K562 (cell line): ENCODE measurements around the gene ECHDC1. TPM values are rescaled to one million over a fixed set of nuclear protein-coding genes. Genes with fewer than 3 reads are reported as not detected.

ENCODE experiments used
- BCL6 ChIP-seq: fragments of 250-450 bp; sonication (Bioruptor Pico); IDR thresholded peaks from 2 replicates; pipeline ENCODE4 v1.4.0; 2020
- BRD9 ChIP-seq: fragments of 450-650 bp; IDR thresholded peaks from 2 replicates; pipeline ENCODE4 v1.6.1; 2018; ENCODE audit warnings: low read depth; ENCODE audit not compliant: partially characterized antibody
- CEBPG ChIP-seq, 3 experiments: fragments of 200-800 bp in 1 of 3; sonication (Bioruptor generic) in 1 of 3; sonication (generic) in 1 of 3; formaldehyde crosslinking in 1 of 3; IDR thresholded peaks in 2 of 3; conservative IDR thresholded peaks in 1 of 3; 2 replicates each; pipeline versions ENCODE4 v1.6.1 to v1.8.0; 2016 to 2022; ENCODE audit warnings: missing compliant biosample characterization in 2 of 3, missing genetic modification characterization in 2 of 3, mild to moderate bottlenecking in 1 of 3, missing genetic modification reagents in 1 of 3
- CREM ChIP-seq: IDR thresholded peaks from 2 replicates; pipeline ENCODE4 v1.6.1; 2014; ENCODE audit warnings: antibody characterized with exemption, low read depth
- ETS1 ChIP-seq: conservative IDR thresholded peaks from 2 replicates; pipeline ENCODE4 v1.6.1; 2011; ENCODE audit warnings: low read depth, mild to moderate bottlenecking, low read length; ENCODE audit not compliant: control insufficient read depth
- GABPA ChIP-seq: fragments of 200-800 bp; sonication (Bioruptor generic); conservative IDR thresholded peaks from 2 replicates; pipeline ENCODE4 v1.6.1; 2016; ENCODE audit warnings: low read depth, missing genetic modification characterization, missing compliant biosample characterization
- GMEB1 ChIP-seq: fragments of 250-450 bp; sonication (Bioruptor Pico); IDR thresholded peaks from 2 replicates; pipeline ENCODE4 v1.4.0; 2020; ENCODE audit warnings: mild to moderate bottlenecking
- HIVEP1 ChIP-seq: fragments of 250-450 bp; sonication (Bioruptor Pico); IDR thresholded peaks from 2 replicates; pipeline ENCODE4 v1.4.0; 2020; ENCODE audit warnings: mild to moderate bottlenecking
- HMG20B ChIP-seq: fragments of 250-450 bp; sonication (Bioruptor Pico); IDR thresholded peaks from 2 replicates; pipeline ENCODE4 v1.5.0; 2021; ENCODE audit warnings: mild to moderate bottlenecking
- ID3 ChIP-seq, 2 experiments: fragments of 250-450 bp in 1 of 2; fragments of 450-650 bp in 1 of 2; sonication (Bioruptor Pico) in 1 of 2; IDR thresholded peaks; 2 replicates each; pipeline versions ENCODE4 v1.6.1 to v1.8.0; 2016 to 2021; ENCODE audit warnings: mild to moderate bottlenecking in 2 of 2, moderate library complexity in 2 of 2, missing compliant biosample characterization in 1 of 2, missing genetic modification characterization in 1 of 2
- MTA2 ChIP-seq: fragments of 450-650 bp; IDR thresholded peaks from 2 replicates; pipeline ENCODE4 v1.6.1; 2016; ENCODE audit warnings: low read depth
- RAD21 ChIP-seq, 2 experiments: fragments of 250-450 bp in 1 of 2; fragments of 450-650 bp in 1 of 2; sonication (Bioruptor Pico) in 1 of 2; formaldehyde crosslinking in 1 of 2; IDR thresholded peaks in 1 of 2; conservative IDR thresholded peaks in 1 of 2; 2 replicates each; pipeline versions ENCODE4 v1.4.0 to v1.8.0; 2020 to 2022; ENCODE audit warnings: mild to moderate bottlenecking in 2 of 2, moderate library complexity in 1 of 2
- SIN3B ChIP-seq: fragments of 450-650 bp; IDR thresholded peaks from 2 replicates; pipeline ENCODE4 v1.6.1; 2017; ENCODE audit warnings: low read depth, mild to moderate bottlenecking, moderate library complexity
- SMARCA5 ChIP-seq: fragments of 450-650 bp; IDR thresholded peaks from 2 replicates; pipeline ENCODE4 v1.6.1; 2016
- SMC3 ChIP-seq: conservative IDR thresholded peaks from 2 replicates; pipeline ENCODE4 v1.6.1; 2011; ENCODE audit warnings: low read depth, low read length, improper control_type of control experiment; ENCODE audit not compliant: insufficient read depth
- TAF1 ChIP-seq: IDR thresholded peaks from 2 replicates; pipeline ENCODE4 v1.6.1; 2011; ENCODE audit warnings: mild to moderate bottlenecking, low read length, moderate library complexity; ENCODE audit not compliant: insufficient read depth, control insufficient read depth, severe bottlenecking; ENCODE audit errors: extremely low read depth
- TOE1 ChIP-seq, 2 experiments: fragments of 450-650 bp in 1 of 2; sonication (generic) in 1 of 2; formaldehyde crosslinking in 1 of 2; IDR thresholded peaks; 2 replicates each; pipeline versions ENCODE4 v1.7.1 to v1.8.0; 2016 to 2022; ENCODE audit warnings: borderline replicate concordance in 2 of 2, mild to moderate bottlenecking in 2 of 2, antibody characterized with exemption in 1 of 2, inconsistent platforms in 1 of 2, low read depth in 1 of 2, missing genetic modification reagents in 1 of 2, moderate library complexity in 1 of 2
- U2AF1 ChIP-seq: fragments of 200-400 bp; formaldehyde crosslinking; optimal IDR thresholded peaks from 2 replicates; pipeline ENCODE3; 2017; ENCODE audit warnings: mild to moderate bottlenecking, low read depth, low read length, moderate library complexity
- XRCC4 ChIP-seq: IDR thresholded peaks from one replicate; pipeline ENCODE4 v1.6.1; 2011; ENCODE audit not compliant: insufficient read depth, insufficient read length; ENCODE audit errors: extremely low read depth
- ZBTB12 ChIP-seq: fragments of 250-450 bp; sonication (Bioruptor Pico); IDR thresholded peaks from 2 replicates; pipeline ENCODE4 v1.4.0; 2020
- ZNF589 ChIP-seq: fragments of 200-800 bp; sonication (Bioruptor generic); IDR thresholded peaks from 2 replicates; pipeline ENCODE4 v1.6.1; 2016; ENCODE audit warnings: low read depth, missing genetic modification characterization, missing compliant biosample characterization
- polyA plus RNA-seq, 8 experiments: library from polyadenylated mRNA; depleted of rRNA in 4 of 8; stranded (reverse) in 5 of 8; unstranded in 3 of 8; fragments of >200 nt; fragmentation: Nextera tagmentation in 2 of 8; fragmentation: Illumina TruSeq in 1 of 8; extraction: Ambion mirVana in 2 of 8; extraction: Trizol in 1 of 8; gene quantifications; 2 replicates each; pipeline versions ENCODE4 v1.2.1 to v1.2.3, GENCODE V29; 2011 to 2014; ENCODE audit warnings: inconsistent platforms in 1 of 8, missing spikeins in 1 of 8
- total RNA-seq, 7 experiments: library from RNA; depleted of rRNA in 6 of 7; stranded (reverse); fragments of >200 nt in 6 of 7; fragmentation: Illumina TruSeq in 2 of 7; extraction: Trizol in 2 of 7; gene quantifications; 2 replicates each; pipeline versions ENCODE4 v1.2.1 to v1.2.3, GENCODE V29; 2011 to 2021; ENCODE audit warnings: low replicate concordance in 1 of 7

ECHDC1 gene
- total and polyA plus RNA-seq, 9 of the 15 experiments (the other 6 are each of a cell fraction or from before 2014, with no cell fraction given) = 58.0 to 105 (median 78.6) TPM

- peak; percentile 87 for TF ChIP-seq TAF1
- TF ChIP-seq ID3 (CRISPR knock-in tag; IDR thresholded peaks at IDR 0.05) = no peak
- TF ChIP-seq ID3 (tag; IDR thresholded peaks at IDR 0.05) = 0 out of 2 replicates have a peak, but pooled peaks have one; percentile 64
- TF ChIP-seq BRD9 = peak; percentile 33
- TF ChIP-seq MTA2 = no peak
- TF ChIP-seq ZBTB12 (CRISPR knock-in tag) = 0 out of 2 replicates have a peak, but pooled peaks have one; percentile 8
- no peak for TF ChIP-seq XRCC4
- peak; percentile 36; the same call in 1 of the 2 replicates for TF ChIP-seq SMC3
- TF ChIP-seq GABPA = peak; percentile 48; the same call in 1 of the 2 replicates
- no peak for TF ChIP-seq HMG20B (CRISPR knock-in tag)
- TF ChIP-seq GMEB1 (CRISPR knock-in tag) = peak; percentile 92
- TF ChIP-seq ETS1 = peak; percentile 29; the same call in 1 of the 2 replicates
- TF ChIP-seq U2AF1 = peak; percentile 68
- peak; percentile 6 to 50; a peak in 2 of 4 replicates for TF ChIP-seq RAD21 (CRISPR knock-in tag; conservative IDR thresholded peaks at IDR 0.05 in 1 of 2, IDR thresholded peaks at IDR 0.05 in 1 of 2)
- TF ChIP-seq HIVEP1 (CRISPR knock-in tag) = no peak
- TF ChIP-seq CEBPG (CRISPR knock-in tag; IDR thresholded peaks at IDR 0.05) = no peak
- 0 out of 4 replicates have a peak, but pooled peaks of 1 of the 2 experiments have one; percentile 5 for TF ChIP-seq CEBPG (tag; conservative IDR thresholded peaks at IDR 0.05 in 1 of 2, IDR thresholded peaks at IDR 0.05 in 1 of 2)
- peak; percentile 97 for TF ChIP-seq TOE1 (IDR thresholded peaks at IDR 0.05; ENCODE audit: borderline replicate concordance)
- TF ChIP-seq TOE1 (CRISPR knock-in tag; IDR thresholded peaks at IDR 0.05; ENCODE audit: borderline replicate concordance, low read depth) = no peak
- TF ChIP-seq SMARCA5 = peak; percentile 60; the same call in 1 of the 2 replicates
- TF ChIP-seq ZNF589 (CRISPR knock-in tag) = 0 out of 2 replicates have a peak, but pooled peaks have one; percentile 47
- TF ChIP-seq BCL6 (CRISPR knock-in tag) = no peak
- peak; percentile 70 for TF ChIP-seq CREM
- TF ChIP-seq SIN3B = peak; percentile 79
Measured at GRCh38 chr6:127266178-127266891, 77.1 kb downstream of the ECHDC1 start, which contains the start of gene RNF146 (continued).
